OCI-M1 (cell line): ENCODE results near the gene CCND3.

ENCODE experiments used
- DNase-seq: peaks from one replicate; lab custom pipeline; 2025; lab: John Stamatoyannopoulos, UW

CCND3 gene

DNA sequence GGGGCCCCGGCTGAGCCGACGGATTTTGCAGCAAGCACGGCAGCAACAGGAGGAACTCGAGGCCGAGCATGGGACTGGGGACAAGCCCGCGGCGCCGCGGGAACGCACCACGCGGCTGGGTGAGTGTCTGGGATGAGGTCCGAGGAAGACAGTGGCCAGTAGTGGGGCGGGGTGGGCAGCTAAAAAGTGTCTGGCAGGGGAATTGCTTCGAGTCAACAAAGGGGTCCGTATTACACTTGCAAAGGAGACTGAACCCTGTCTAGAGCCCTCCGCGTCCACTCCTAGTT lies 20.0 kb downstream of the CCND3 start:
- DNase-seq = no peak

DNA sequence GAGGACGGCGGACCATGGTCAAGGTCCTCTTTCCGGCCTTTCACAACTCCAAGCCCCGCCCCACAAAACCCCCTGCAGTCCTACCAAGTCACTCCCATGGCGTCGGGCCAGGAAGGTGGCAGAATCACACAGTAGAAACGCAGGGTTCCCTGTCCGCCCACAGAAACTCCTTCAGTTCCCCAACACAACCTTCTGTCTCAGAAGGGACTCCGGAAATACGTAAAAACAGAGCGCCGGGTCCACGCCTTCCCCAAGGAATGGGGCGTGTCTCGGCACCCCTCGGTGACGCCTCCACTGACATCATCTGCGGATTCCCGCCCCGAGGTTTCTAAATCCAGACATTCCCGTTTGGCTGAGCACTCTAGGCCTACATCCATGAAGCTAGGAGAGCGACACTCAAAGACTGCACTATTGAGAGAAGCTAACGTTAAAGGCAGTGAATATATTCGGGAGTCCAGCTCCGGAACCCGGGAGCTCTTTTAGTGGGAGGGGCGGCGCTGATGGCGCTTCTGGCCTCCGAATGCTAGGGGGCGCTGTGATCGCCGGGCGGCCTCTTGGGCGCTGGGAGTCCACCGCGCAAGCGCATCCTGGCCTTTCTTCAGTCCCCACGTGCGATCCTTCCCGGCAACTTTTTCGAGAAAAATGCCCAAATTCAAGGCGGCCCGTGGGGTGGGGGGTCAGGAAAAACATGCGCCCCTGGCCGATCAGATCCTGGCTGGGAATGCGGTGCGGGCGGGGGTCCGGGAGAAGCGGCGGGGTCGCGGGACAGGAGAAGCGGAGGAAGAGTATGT lies 20.5 kb downstream of the CCND3 start, which contains the start of the genes BYSL and MED20:
TSS of gene BYSL (plus strand) at position 579 of the 791 bp plus-strand sequence. CDS start at position 643, 64 bp downstream.
TSS of gene MED20 (minus strand) at position 219 of the 791 bp plus-strand sequence. CDS start at position 98, 121 bp downstream.
- peak; percentile 99 for DNase-seq

DNA sequence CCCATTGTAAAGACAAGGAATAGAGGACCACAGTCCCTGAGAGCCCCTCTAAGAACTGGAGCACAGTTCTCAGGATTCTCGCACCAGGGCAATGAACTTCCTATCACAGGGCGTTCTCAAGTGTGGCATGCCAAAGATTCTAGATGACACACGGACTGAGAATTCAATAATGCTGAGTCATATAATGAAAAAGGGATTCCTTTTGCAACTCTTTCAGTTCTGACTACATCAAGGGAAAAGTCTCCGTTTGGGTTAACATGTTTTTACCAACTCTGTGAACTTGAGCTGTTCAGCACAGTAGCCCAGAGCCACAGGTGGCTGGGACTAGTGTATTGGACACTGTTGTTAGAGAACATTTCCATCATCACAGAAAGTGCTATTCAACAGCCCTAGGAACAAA lies 24.1 kb downstream of the CCND3 start:
- DNase-seq = peak; percentile 77

DNA sequence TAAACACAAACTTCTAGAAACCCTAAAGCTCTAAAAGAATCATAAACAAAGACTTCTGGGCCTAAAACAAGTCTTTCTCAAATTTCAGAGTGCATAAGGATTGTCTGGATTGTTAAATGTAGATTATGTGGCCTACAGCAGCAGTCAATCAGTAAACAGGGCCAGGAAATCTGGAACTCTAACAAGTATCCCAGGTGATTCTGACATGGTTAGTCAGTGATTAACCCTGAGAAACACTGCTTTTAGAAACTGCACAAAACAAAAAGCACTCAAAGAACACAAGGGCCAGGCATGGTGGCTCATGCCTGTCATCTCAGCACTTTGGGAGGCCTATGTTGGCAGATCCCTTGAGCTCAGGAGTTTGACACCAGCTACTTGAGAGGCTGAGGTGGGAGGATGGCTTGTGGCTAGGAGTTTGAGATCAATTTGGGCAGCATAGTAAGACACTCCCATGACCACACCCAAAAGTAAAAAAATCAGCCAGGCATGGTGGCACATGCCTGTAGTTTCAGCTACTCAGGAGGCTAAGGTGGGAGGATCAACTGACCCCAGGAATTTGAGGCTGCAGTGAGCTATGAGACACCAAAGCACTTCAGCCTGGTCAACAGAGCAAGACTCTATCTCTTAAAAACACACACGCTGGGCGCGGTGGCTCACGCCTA lies 26.6 kb downstream of the CCND3 start:
- no peak for DNase-seq

DNA sequence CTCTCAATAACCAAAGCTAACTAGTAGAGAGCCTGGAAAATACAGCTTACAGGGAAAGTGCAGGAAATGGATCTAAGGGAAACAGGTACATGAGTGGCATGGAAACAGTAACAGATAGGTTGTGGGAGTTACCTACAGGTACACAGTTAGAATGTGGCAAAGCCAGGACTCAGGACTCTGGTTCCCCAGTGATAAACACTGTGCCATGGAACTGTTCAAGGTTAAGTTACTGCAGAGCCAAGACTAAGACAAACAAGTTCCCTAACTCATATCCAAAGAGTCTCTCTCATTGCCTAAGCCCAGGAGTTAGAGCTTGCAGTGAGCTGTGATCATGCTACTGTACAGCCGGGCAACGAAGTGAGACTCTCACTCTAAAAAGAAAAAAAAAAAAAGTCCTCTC lies 27.3 kb downstream of the CCND3 start:
- no peak for DNase-seq

DNA sequence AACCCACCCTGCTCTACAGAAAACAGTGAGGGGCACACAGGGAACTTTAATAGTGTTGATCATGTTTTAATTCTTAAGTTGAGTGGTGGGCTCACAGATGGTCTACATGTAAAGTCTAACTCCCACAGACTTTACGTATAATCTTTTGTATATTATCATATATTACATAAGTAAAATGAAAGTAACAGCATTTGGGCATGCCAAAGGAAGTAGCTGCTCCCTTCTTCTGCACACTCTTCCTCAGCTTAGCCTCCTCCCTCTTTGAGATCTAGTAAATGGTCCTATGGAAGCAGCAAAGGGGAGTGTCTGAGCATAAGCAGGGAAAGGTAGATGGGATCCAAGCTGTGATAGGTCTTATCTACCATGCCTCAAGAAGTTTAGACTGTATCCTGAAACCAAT lies 31.9 kb downstream of the CCND3 start:
- no peak for DNase-seq

DNA sequence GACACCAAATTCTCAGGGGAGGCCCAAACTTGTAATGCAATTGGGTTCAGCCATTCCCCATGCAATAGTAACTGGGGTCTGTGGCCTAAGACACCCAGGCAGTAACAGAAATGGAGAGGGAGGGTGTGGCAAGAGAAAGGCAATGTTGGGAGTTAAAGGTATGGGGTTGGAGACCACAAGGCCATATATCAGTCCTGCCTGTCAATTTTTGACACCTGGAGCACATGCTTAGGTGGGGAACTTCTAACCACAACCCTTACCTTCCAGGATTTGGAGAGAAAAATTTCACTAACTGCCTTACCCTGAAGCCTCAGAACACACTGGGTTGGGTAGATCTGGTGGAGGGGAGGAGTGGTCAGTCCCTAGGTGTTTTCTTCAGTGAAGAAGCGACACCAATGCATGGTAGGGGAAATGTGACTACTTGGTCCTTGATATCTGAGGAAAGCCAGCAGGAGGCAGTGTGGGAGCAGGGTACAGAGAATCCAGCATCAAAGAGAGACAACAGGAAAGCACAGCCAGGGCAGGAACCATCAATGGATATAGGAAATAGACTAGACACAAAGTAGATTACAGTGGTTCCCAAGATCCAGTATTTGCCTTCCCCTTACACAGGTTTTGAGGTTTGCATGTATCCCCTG lies 39.6 kb downstream of the CCND3 start:
- DNase-seq = peak; percentile 76

DNA sequence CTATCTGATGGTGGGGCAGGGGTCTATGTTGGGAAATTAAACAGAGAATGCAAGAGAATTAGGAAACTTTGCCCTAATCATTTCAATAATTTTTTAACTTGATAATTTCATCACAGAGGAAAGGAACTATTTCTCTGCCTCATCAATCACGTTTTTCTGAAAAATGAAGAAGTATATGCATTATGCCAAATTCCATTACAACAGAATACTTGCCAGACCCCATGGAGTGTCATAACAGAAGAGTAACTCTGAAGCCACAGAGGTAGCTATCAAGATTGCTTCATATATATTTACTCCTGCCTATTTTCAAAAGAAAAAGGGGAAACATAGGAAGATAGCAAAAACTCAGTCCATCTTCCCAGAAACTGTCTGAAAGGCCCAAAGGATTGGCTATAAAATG lies 40.7 kb downstream of the CCND3 start:
- no peak for DNase-seq

DNA sequence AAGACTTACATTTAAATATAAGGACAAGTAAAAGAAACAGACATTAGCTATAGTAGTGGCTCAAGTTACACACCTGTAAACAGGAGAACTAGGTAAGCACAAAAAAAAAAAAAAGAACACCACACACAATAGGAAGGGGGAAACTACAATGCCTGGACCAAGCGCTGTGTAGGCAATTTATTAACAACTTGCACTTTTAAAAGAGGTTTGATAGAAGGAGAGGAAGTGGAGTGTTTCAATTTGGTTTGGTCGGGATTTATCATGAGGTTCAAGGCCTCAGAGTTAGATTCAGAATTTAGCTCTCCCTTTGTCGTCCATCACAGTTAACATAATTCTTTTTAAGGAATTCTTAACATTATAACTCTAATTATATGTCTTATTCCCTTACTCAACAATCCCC lies 45.3 kb downstream of the CCND3 start:
- peak; percentile 56 for DNase-seq

DNA sequence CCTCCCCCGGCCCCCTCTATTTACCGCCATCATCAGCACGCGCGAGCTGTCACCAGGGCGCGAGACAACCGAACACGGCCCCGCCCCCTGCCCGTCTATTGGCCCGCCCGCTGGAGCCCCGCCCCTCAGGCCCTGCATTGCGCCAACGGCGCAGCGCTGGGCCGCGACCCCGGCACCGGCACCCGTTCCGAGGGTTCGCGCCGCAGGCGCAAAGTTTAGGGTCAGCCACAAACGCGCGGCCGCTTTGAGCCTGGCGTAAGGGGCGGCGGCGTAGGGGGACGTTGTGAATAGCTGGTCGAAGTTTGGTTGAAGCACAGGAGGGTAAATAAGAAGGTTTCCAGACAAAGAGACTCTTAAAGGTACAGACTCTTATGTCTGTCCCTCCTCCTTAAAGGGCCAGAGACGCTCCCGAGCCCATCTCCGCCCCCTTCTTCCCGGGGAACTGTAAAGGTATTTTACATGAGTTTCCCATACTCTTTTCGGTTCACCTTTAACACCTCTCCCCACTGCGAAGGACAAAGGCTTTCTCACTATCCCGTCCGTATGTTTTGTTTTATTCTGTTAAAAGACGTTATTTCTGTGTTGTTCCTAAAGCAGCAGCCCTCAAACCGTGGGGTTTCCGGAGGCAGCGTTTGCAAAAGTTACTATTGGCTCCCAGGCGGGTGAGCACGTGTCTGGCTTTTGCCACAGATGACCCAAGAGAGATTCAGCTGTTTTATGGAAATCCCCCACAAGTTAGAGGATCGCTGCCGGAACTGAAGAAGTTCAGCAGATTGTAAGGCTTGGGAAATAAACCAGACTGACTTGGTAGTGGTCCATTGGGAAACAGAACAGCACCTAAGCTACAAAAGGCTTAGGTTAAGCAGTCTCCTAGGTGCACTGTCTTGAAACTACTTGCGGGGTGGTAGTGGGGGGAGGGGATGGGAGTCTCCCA lies 46.0 kb downstream of the CCND3 start, which contains the start of gene USP49:
TSS of gene USP49 (minus strand) at position 76 of the 934 bp plus-strand sequence. CDS start 88,392 bp downstream, outside the sequence.
- peak; percentile 97 for DNase-seq

DNA sequence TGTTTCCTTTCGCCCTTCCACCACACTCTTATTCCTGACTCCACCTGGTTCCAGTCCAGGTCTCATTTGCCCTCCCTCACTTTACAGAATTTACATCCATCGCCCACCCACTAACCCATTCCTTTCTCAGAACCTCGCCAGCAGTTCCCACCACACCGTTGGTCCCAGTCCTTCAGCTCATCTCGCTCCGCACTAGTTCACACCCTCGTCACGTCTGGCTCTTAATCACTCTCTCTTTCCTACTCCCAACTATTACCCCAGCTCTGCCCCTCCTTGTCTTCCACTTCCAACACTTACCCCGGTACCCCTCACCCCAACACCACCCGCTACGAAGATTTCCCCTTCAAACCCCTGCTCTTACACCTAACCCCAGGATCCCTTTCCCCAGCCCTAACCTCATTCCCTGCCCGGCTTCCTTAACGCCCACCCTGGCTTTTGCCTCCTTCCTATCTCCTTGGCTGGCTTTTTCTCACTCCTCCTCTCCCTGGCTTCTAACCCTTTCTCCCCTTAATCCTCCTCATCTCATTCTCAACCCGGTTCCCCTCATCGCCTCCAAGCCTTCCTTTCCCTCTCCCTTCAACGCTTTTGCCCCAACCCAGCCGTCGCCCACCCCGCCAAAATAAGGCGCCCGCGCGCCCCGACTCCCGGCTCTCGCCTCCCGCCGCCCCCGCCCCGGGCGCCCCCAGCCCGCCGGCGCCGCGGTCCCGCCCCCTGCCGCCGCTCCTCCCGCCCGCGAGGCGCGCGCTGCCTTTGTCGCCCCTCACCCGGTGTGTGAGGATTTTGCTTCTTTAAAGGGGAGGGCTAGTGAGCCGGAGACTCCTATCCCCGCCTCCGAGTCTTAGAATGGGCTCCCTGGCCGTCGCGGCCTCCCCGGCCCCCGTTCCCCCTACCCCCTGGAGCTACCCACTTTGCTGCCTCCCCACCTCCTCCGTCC lies 47.0 kb downstream of the CCND3 start:
- DNase-seq = peak; percentile 43

DNA sequence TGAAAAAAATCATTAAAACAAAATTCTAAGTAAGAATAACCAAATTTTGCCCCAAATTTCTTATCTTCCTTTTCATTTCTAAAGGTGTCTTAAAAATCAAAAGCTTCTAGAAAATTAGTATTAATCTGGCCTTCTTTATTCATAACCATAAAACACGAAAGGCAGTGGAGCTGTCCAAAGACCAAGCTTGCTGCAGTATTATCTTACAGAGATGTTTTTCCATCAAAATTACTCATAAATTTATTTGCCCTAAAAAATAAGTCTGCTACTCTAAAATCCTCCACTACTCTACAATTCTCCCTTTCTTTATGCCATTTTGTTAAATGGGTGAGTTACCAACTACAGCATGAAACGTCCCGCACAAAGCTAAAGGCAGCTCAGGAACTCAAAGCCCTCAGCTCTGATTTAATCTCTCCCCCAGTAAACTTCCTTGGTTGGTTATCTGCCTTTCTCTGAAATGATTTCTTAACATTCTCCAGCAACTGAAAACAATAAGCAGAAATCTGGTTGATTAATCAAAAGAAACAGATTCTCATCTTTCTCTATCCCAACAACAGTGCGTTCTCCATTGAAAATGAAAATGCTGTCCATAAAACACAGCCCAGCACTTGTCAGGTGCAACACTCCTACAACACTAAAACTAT lies 48.6 kb downstream of the CCND3 start:
- no peak for DNase-seq

DNA sequence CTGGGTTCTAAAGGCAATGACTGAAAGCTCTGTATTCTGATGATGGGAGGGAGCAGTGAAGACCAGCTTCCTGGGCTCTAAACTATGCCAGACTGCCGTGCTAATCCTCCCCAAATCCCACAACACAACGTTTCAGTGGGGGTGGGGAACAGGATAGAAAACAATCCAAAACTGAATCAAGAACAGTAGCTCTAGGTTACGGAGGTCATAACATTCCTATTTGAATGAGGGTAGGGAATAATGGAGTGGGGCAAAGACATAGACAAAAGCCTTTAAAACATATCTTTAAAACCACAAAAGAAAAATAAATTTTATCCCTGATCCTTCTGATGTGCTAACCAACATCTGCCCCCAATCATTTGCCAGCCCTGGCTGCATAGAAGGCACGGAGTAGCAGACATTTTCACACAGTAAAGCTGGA lies 54.3 kb downstream of the CCND3 start:
- no peak for DNase-seq

DNA sequence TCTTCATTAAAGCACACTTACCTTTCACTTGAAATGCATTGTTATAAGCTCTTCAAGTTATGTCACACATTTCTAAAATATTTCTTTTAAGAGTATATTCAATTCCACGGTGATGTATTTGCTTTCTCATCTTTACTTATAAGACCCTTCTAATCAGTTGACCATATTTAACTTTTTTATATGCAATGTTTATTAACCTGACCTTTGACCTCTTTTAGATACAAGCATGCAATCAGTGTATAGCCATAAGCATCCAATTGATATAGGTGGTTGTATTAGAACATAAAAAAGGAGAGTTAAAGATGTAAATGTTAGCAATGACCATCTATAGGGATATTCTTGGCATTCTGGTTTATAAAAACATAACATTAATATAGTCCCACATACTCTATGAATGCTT lies 55.7 kb downstream of the CCND3 start:
- DNase-seq = no peak

DNA sequence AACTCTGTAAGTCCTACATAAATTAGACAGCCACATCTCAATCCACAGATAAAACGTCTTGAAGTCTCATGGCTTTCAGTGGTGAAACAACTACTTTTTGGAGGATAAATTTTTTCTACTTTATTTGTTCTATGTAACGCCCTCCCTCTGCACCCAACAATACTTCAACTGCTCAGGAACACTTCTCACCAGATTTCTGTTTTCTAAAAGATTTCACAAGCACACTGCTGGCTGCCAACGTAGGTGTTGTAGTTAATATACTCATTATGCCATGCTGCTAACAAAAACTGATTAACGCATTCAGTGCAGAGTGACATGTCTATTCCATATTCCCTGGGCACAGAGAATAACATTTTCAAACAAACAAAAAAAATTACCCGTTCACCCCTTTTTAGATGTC lies 56.7 kb downstream of the CCND3 start:
- no peak for DNase-seq
